ENCODE measurements around the gene ZNF10.

ZNF10 gene

DNA sequence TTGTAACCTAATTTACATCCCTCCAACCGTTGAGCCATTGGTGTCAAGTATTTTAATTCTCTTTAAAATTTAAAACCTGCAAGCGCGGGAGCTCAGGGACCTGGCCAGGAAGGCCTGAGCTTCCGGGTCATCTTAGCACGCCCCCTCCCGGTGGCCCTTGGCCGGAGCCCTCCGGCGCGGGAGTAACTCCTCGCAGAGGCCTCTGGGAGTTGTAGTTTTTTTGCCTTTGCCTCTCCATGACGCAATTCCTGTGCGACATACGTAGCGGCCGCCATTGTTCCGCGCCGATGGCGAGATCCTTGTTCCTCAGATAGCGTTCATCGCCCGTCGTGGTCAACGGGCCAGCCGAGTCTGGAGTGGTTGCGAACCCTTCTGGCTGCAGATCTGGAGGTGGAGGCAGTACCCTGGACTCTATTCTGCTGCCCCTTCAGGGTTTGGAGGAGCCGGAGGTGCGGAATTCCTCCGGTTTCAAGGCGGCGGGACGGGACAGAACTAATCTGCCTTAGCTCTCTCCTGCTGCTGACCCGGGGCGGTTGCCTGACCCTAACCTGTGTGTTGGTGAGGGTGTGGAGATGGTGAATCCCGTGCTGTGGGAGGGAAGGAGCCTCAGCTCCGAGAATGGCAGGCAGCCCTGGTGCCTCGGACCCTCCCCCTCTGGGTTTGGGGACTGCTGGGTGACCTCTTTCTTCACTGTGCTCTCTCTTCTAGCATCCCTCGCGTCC, 51.0 kb downstream of the ZNF10 start, which contains the start of gene ZNF268:
Gene ZNF268, plus strand, starts transcription at position 258 of the 722 bp plus-strand sequence. CDS start 503 bp downstream, outside the sequence.
- in situ Hi-C loops (cut with MboI; ENCODE audit: low pct_unique_long_range_greater_than_20kb, low sequenced_read_pairs, unreplicated experiment): no loop called here
- peak; percentile 92 for DNase-seq (ENCODE audit: low spot score)

DNA sequence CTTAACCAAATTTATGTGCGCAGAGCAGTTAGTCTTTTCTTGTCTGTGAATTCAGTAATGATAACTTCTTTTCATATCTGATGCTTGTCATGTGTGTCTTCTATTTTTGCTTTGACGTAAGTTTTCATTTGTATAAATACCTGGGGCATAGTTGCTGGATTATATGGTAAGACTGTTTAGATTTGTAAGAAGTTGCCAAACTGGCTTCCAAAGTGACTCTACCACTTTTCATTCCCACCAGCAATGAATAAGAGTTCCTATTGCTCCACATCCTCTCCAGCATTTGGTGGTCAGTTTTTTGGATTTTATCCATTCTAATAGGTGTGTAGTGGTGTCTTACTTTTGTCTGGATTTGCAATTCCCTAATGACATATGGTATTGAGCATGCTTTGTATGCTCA, 59.7 kb downstream of the ZNF10 start:
- no peak for DNase-seq (ENCODE audit: low spot score)
- TF ChIP-seq, protein P1, sequence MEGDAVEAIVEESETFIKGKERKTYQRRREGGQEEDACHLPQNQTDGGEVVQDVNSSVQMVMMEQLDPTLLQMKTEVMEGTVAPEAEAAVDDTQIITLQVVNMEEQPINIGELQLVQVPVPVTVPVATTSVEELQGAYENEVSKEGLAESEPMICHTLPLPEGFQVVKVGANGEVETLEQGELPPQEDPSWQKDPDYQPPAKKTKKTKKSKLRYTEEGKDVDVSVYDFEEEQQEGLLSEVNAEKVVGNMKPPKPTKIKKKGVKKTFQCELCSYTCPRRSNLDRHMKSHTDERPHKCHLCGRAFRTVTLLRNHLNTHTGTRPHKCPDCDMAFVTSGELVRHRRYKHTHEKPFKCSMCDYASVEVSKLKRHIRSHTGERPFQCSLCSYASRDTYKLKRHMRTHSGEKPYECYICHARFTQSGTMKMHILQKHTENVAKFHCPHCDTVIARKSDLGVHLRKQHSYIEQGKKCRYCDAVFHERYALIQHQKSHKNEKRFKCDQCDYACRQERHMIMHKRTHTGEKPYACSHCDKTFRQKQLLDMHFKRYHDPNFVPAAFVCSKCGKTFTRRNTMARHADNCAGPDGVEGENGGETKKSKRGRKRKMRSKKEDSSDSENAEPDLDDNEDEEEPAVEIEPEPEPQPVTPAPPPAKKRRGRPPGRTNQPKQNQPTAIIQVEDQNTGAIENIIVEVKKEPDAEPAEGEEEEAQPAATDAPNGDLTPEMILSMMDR (IDR thresholded peaks at IDR 0.05; ENCODE audit: extremely low read depth, insufficient read depth, missing control alignments): no peak
- in situ Hi-C loops (cut with MboI; ENCODE audit: low pct_unique_long_range_greater_than_20kb, low sequenced_read_pairs, unreplicated experiment): no loop called here

More for the DNA sequence above, 51.0 kb downstream of the ZNF10 start, which contains the start of gene ZNF268:
- TF ChIP-seq, protein P1 (IDR thresholded peaks at IDR 0.05; ENCODE audit: extremely low read depth, insufficient read depth, missing control alignments): peak; percentile 83

DNA sequence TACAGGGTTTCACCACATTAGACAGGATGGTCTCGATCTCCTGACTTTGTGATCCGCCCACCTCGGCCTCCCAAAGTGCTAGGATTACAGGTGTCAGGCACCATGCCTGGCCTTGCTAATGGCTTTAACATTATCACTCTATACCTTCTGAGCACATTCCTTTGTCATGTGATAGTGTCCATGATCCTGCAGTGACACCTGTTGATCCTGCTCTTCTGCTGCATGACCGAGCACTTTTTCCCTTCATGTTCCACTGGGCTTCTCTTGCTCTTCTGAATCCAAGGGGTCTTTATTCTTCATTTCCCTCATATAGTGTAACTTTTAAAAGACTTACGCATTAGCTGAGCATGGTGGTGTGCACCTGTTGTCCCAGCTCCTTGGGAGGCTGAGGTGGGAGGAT, 62.4 kb downstream of the ZNF10 start:
- in situ Hi-C loops (cut with MboI; ENCODE audit: low pct_unique_long_range_greater_than_20kb, low sequenced_read_pairs, unreplicated experiment): no loop called here
- TF ChIP-seq, protein P1 (IDR thresholded peaks at IDR 0.05; ENCODE audit: extremely low read depth, insufficient read depth, missing control alignments): no peak
- no peak for DNase-seq (ENCODE audit: low spot score)

DNA sequence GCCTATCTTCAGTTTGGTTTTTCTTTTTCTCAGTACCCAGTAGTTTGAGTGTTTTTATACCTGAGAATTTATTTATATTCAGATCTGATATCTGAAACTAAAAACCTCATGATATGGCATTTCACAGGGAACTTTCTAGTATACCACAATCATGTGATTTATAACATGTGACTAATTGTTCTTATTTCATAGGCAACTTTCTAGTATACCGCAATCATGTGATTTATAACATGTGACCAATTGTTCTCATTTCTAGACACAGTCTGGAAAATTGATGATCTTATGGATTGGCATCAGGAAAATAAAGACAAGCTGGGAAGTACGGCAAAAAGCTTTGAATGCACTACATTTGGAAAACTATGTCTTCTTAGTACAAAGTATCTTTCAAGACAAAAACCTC, 71.5 kb downstream of the ZNF10 start:
- no peak for DNase-seq (ENCODE audit: low spot score)
- TF ChIP-seq, protein P1 (IDR thresholded peaks at IDR 0.05; ENCODE audit: extremely low read depth, insufficient read depth, missing control alignments): no peak
- in situ Hi-C loops (cut with MboI; ENCODE audit: low pct_unique_long_range_greater_than_20kb, low sequenced_read_pairs, unreplicated experiment): no loop called here

DNA sequence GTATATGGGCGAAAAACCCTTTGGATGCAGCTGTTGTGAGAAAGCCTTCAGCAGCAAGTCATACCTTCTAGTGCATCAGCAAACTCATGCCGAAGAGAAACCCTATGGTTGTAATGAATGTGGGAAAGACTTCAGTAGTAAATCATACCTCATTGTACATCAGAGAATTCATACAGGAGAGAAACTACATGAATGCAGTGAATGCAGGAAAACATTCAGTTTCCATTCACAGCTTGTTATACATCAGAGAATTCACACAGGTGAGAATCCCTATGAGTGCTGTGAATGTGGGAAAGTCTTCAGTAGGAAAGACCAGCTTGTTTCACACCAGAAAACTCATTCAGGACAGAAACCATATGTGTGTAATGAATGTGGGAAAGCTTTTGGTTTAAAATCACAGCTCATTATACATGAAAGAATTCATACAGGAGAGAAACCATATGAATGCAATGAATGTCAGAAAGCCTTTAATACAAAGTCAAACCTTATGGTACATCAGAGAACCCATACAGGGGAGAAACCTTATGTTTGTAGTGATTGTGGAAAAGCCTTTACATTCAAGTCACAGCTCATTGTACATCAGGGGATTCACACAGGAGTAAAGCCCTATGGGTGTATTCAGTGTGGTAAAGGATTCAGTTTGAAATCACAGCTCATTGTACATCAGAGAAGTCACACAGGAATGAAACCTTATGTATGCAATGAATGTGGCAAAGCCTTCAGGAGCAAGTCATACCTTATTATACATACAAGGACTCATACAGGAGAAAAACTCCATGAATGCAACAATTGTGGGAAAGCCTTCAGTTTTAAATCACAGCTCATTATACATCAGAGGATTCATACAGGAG, 72.3 kb downstream of the ZNF10 start:
- DNase-seq (ENCODE audit: low spot score): no peak
- TF ChIP-seq, protein P1 (IDR thresholded peaks at IDR 0.05; ENCODE audit: extremely low read depth, insufficient read depth, missing control alignments): no peak
- in situ Hi-C loops (cut with MboI; ENCODE audit: low pct_unique_long_range_greater_than_20kb, low sequenced_read_pairs, unreplicated experiment): no loop called here

DNA sequence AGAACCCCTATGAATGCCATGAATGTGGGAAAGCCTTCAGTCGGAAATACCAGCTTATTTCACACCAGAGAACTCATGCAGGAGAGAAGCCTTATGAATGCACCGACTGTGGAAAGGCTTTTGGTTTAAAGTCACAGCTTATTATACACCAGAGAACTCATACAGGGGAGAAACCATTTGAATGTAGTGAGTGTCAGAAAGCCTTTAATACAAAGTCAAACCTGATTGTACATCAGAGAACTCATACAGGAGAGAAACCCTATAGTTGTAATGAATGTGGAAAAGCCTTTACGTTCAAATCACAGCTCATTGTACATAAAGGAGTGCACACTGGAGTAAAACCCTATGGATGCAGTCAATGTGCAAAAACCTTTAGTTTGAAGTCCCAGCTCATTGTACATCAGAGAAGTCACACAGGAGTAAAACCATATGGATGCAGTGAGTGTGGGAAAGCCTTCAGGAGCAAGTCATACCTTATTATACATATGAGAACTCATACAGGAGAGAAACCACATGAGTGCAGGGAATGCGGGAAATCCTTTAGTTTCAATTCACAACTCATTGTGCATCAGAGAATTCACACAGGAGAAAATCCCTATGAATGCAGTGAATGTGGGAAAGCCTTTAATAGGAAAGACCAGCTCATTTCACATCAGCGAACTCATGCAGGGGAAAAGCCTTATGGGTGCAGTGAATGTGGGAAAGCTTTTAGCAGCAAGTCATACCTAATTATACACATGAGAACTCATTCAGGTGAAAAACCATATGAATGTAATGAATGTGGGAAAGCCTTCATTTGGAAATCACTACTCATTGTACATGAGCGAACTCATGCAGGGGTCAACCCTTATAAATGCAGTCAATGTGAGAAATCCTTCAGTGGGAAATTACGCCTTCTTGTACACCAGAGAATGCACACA, 73.2 kb downstream of the ZNF10 start:
- in situ Hi-C loops (cut with MboI; ENCODE audit: low pct_unique_long_range_greater_than_20kb, low sequenced_read_pairs, unreplicated experiment): no loop called here
- no peak for DNase-seq (ENCODE audit: low spot score)
- TF ChIP-seq, protein P1 (IDR thresholded peaks at IDR 0.05; ENCODE audit: extremely low read depth, insufficient read depth, missing control alignments): no peak
